Endothelial cell of umbilical vein (primary cell): Measurements from ENCODE around the gene KHNYN.

Source experiments
- FOS ChIP-seq: IDR thresholded peaks from 2 replicates; pipeline ENCODE4 v1.6.1; 2011; ENCODE audit warnings: mild to moderate bottlenecking, low read length, moderate library complexity, borderline replicate concordance; ENCODE audit not compliant: insufficient read depth
- MAX ChIP-seq: IDR thresholded peaks from 2 replicates; pipeline ENCODE4 v1.6.1; 2011; ENCODE audit not compliant: insufficient read depth, insufficient read length
- POLR2A ChIP-seq: IDR thresholded peaks from 2 replicates; pipeline ENCODE4 v1.6.1; 2012; ENCODE audit warnings: low read depth, mild to moderate bottlenecking, control low read depth, low read length
- POLR2AphosphoS5 ChIP-seq: IDR thresholded peaks from 2 replicates; pipeline ENCODE4 v1.6.1; 2012; ENCODE audit warnings: low read depth, mild to moderate bottlenecking, control low read depth, low read length, moderate library complexity; ENCODE audit not compliant: insufficient read depth
- TF ChIP-seq, protein P1 (sequence below), 2 donors: IDR thresholded peaks; 1 replicate in 1 of 2; 2 replicates in 1 of 2; pipeline ENCODE4 v1.5.1; 2011; ENCODE audit warnings: low read length in 2 of 2, mild to moderate bottlenecking in 2 of 2, moderate library complexity in 2 of 2, control low read depth in 1 of 2, inconsistent platforms in 1 of 2, low read depth in 1 of 2; ENCODE audit not compliant: insufficient read depth in 1 of 2; ENCODE audit errors: extremely low read depth in 1 of 2

GRCh38 chr14:24430143-24430681, 458 bp downstream of the KHNYN start:
- TF ChIP-seq, protein P1, sequence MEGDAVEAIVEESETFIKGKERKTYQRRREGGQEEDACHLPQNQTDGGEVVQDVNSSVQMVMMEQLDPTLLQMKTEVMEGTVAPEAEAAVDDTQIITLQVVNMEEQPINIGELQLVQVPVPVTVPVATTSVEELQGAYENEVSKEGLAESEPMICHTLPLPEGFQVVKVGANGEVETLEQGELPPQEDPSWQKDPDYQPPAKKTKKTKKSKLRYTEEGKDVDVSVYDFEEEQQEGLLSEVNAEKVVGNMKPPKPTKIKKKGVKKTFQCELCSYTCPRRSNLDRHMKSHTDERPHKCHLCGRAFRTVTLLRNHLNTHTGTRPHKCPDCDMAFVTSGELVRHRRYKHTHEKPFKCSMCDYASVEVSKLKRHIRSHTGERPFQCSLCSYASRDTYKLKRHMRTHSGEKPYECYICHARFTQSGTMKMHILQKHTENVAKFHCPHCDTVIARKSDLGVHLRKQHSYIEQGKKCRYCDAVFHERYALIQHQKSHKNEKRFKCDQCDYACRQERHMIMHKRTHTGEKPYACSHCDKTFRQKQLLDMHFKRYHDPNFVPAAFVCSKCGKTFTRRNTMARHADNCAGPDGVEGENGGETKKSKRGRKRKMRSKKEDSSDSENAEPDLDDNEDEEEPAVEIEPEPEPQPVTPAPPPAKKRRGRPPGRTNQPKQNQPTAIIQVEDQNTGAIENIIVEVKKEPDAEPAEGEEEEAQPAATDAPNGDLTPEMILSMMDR (IDR thresholded peaks at IDR 0.05; ENCODE audit: extremely low read depth in 1 of 2, insufficient read depth in 1 of 2, low read depth in 1 of 2, low read length in 2 of 2) = no peak
- no peak for TF ChIP-seq MAX
- TF ChIP-seq POLR2A = peak; percentile 92
- TF ChIP-seq FOS = no peak
- TF ChIP-seq POLR2AphosphoS5 = peak; percentile 76
